Activated CD8-positive, alpha-beta T cell treated with anti-CD3 and anti-CD28 coated beads for 36 hours (primary cell): ENCODE measurements around the gene DPYD. TPM values are rescaled to one million over a fixed set of nuclear protein-coding genes. Genes with fewer than 3 reads are reported as not detected.

ENCODE experiments used
- ATAC-seq: fragments of 200-7000 bp; cut with Tn5 transposase; one replicate; pipeline ENCODE4 v1.10.0; 2021; ENCODE audit warnings: mild to moderate bottlenecking, moderate library complexity
- CTCF ChIA-PET: fragments of 350-600 bp; sonication (Branson Sonifier 250); formaldehyde crosslinking; loops from one replicate; lab custom pipeline; 2021; ENCODE audit warnings: antibody characterized with exemption; lab: Charles Lee
- POLR2A ChIA-PET: fragments of 350-600 bp; sonication (Branson Sonifier 250); formaldehyde crosslinking; loops from one replicate; lab custom pipeline; 2021; ENCODE audit warnings: antibody characterized with exemption; lab: Charles Lee
- DNase-seq: peaks from one replicate; pipeline ENCODE4 v3.0.0-alpha.2; 2020
- H3K27ac Mint-ChIP-seq: one replicate; pipeline ENCODE4 v1.8.0; 2021; ENCODE audit warnings: mild to moderate bottlenecking, mixed read lengths
- H3K27me3 Mint-ChIP-seq: one replicate; pipeline ENCODE4 v1.8.0; 2021; ENCODE audit warnings: mixed read lengths
- H3K36me3 Mint-ChIP-seq: one replicate; pipeline ENCODE4 v1.8.0; 2021; ENCODE audit warnings: low read depth, mixed read lengths
- H3K4me1 Mint-ChIP-seq: one replicate; pipeline ENCODE4 v1.8.0; 2021; ENCODE audit warnings: low read depth, mixed read lengths
- H3K4me3 Mint-ChIP-seq: one replicate; pipeline ENCODE4 v1.8.0; 2021; ENCODE audit warnings: mild to moderate bottlenecking, moderate library complexity, mixed read lengths
- H3K9me3 Mint-ChIP-seq: one replicate; pipeline ENCODE4 v1.8.0; 2021; ENCODE audit warnings: mixed read lengths
- intact Hi-C: fragments of 100-400 bp; cut with micrococcal nuclease; formaldehyde crosslinking; loops from one replicate; pipeline ENCODE4 v1.10.0; 2022
- total RNA-seq, 2 experiments: library from RNA; stranded (reverse); gene quantifications; one replicate each; pipeline ENCODE4 v1.2.3, GENCODE V29; 2021
- TF ChIP-seq, protein P1 (sequence below): fragments of 200-600 bp; IDR thresholded peaks from one replicate; pipeline ENCODE4 v1.8.0; 2022; ENCODE audit warnings: antibody characterized with exemption, mild to moderate bottlenecking

The DPYD gene
- total RNA-seq, 2 experiments from 2014 or later, result 10.7 to 10.8 TPM

DNA sequence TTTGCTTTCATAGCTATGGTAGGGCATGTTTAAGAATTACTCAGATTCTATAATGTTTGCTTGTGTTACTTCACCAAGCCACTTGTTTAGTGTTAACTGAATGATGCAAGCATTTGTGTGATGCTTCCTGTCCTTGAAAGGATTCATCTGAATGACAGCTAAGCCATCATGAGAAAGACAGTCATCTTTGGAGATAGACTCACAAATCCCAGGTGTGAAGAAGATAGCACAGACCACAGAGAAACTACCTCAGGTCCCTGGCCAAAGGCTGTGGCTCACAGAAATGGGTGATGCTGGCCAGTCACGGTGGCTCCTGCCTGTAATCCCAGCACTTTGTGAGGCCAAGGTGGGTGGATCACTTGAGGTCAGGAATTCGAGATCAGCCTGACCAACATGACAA is 321.4 kb downstream of the DPYD start:
- Mint-ChIP-seq H3K27me3 (no peaks in the 10 kb centered on the region), H3K27ac (no peak overlapping the region), H3K4me1 (no peaks in the 10 kb centered on the region), H3K4me3 (no peak overlapping the region), H3K9me3 (no peaks in the 10 kb centered on the region), H3K36me3 (no peaks in the 10 kb centered on the region)
- POLR2A ChIA-PET, result no interaction called here
- CTCF ChIA-PET, result no interaction called here
- TF ChIP-seq, protein P1, sequence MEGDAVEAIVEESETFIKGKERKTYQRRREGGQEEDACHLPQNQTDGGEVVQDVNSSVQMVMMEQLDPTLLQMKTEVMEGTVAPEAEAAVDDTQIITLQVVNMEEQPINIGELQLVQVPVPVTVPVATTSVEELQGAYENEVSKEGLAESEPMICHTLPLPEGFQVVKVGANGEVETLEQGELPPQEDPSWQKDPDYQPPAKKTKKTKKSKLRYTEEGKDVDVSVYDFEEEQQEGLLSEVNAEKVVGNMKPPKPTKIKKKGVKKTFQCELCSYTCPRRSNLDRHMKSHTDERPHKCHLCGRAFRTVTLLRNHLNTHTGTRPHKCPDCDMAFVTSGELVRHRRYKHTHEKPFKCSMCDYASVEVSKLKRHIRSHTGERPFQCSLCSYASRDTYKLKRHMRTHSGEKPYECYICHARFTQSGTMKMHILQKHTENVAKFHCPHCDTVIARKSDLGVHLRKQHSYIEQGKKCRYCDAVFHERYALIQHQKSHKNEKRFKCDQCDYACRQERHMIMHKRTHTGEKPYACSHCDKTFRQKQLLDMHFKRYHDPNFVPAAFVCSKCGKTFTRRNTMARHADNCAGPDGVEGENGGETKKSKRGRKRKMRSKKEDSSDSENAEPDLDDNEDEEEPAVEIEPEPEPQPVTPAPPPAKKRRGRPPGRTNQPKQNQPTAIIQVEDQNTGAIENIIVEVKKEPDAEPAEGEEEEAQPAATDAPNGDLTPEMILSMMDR, result no peak
- DNase-seq, result peak; percentile 5
- intact Hi-C loops, result no loop called here
- ATAC-seq, result peak; percentile 61

DNA sequence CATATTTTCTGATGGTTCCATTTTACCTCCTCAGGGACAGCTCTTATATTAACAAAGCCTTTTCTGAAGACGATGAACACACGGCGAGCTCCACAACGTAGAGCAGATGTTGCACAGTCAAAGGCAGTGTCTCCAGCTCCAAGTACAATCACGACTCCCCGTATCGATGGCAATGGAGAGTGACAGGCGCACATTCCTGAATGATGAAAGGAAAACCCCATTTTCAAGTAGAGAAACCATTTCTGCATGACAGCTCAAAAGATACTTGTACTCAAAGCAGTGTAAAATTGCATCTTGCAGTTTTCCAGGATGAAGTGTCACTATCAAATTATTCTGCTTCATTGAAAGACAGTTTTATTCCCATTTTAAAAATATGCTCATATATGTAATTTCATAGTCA is 327.6 kb downstream of the DPYD start:
- TF ChIP-seq, protein P1, result no peak
- peaks cover 27% of the 10 kb centered on the region for H3K36me3 Mint-ChIP-seq
- no peaks in the 10 kb centered on the region for H3K9me3 Mint-ChIP-seq
- no peak for ATAC-seq
- POLR2A ChIA-PET, result no interaction called here
- H3K27ac Mint-ChIP-seq, result no peak overlapping the region
- H3K27me3 Mint-ChIP-seq, result no peaks in the 10 kb centered on the region
- no peak overlapping the region for H3K4me3 Mint-ChIP-seq
- H3K4me1 Mint-ChIP-seq, result no peaks in the 10 kb centered on the region
- CTCF ChIA-PET, result no interaction called here
- DNase-seq, result no peak
- intact Hi-C loops, result no loop called here

- intact Hi-C loops, result no loop called here
- DNase-seq (no peak), ATAC-seq (no peak)
- Mint-ChIP-seq H3K36me3 (peaks cover 39% of the 10 kb centered on the region), H3K27me3 (no peaks in the 10 kb centered on the region), H3K27ac (no peak overlapping the region), H3K4me3 (no peak overlapping the region), H3K4me1 (no peaks in the 10 kb centered on the region), H3K9me3 (peaks cover 3% of the 10 kb centered on the region)
- ChIA-PET POLR2A (no interaction called here), CTCF (no interaction called here)
- TF ChIP-seq, protein P1, result no peak
Observed at GRCh38 chr1:97588772-97589171, 332.1 kb downstream of the DPYD start.

DNA sequence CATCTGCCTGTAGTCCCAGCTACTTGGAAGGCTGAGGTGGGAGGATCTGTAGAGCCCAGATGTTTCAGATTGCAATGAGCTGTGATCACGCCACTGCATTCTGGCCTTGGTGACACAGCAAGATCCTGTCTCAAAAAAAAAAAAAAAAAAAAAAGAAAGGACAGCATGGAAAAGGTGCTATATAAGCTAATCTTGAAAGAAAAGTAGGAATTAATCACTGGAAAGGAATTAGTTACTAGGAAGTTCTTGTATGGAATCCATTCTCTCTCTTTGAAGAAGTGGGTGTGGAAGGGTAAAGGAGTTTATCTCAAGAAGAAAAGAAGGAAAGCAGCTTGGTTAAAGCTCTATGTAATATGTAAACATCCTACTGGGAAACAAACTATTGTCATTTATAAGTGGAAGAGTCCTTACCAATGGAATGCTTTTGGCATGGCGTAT is 339.2 kb downstream of the DPYD start:
- TF ChIP-seq, protein P1, result no peak
- Mint-ChIP-seq H3K27ac (no peak overlapping the region), H3K4me1 (no peaks in the 10 kb centered on the region), H3K36me3 (peaks cover 7% of the 10 kb centered on the region), H3K4me3 (no peak overlapping the region), H3K9me3 (peaks cover 3% of the 10 kb centered on the region), H3K27me3 (no peaks in the 10 kb centered on the region)
- CTCF ChIA-PET, result no interaction called here
- no peak for DNase-seq
- no peak for ATAC-seq
- intact Hi-C loops, result no loop called here
- POLR2A ChIA-PET, result no interaction called here

GRCh38 chr1:97577613-97578012 is 343.2 kb downstream of the DPYD start:
- TF ChIP-seq, protein P1, result no peak
- intact Hi-C loops, result no loop called here
- CTCF ChIA-PET, result no interaction called here
- Mint-ChIP-seq H3K4me3 (no peak overlapping the region), H3K4me1 (no peaks in the 10 kb centered on the region), H3K36me3 (peaks cover 7% of the 10 kb centered on the region), H3K27me3 (no peaks in the 10 kb centered on the region), H3K27ac (no peak overlapping the region), H3K9me3 (no peaks in the 10 kb centered on the region)
- POLR2A ChIA-PET, result no interaction called here
- ATAC-seq (no peak), DNase-seq (no peak)
